ENCODE measurements around the gene OR2S2.

The OR2S2 gene

DNA sequence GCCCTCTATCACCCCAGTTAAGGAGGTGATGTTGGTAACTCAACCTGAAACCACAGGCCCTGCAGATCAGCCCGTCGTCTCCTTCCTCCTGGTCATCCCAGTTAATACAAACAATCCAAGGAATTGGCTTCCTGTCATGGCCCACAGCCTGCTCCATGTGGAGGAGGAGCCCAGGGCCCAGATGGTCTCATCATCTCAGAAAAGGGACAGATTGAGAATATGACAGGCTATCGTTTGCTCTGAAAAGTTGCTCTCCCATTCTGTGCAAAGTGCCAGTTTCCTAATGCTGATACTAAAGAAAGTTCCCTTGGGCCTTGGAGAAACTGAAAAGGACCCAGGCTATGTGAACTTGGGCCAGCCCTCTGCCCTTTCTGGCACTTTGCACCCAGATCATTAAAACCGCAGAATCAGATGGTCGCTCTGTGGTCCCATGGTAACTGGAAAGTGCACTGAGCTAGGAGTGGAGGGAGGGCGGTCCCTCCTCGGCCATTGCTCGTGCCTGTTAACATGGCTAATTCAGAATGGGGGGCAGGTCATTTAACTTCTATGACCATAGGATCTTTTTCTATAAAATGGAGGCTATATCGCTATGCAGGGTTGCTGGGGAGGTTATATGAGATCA, 49.3 kb downstream of the OR2S2 start:
- in situ Hi-C loops (cut with HindIII; ENCODE audit: low pct_ligation_motif_present, low sequenced_read_pairs): no loop called here
- peak overlapping the region; percentile 71 for H3K27ac ChIP-seq
- H3K36me3 ChIP-seq (replicated peaks): no peaks in the 10 kb centered on the region
- TF ChIP-seq, protein P1, sequence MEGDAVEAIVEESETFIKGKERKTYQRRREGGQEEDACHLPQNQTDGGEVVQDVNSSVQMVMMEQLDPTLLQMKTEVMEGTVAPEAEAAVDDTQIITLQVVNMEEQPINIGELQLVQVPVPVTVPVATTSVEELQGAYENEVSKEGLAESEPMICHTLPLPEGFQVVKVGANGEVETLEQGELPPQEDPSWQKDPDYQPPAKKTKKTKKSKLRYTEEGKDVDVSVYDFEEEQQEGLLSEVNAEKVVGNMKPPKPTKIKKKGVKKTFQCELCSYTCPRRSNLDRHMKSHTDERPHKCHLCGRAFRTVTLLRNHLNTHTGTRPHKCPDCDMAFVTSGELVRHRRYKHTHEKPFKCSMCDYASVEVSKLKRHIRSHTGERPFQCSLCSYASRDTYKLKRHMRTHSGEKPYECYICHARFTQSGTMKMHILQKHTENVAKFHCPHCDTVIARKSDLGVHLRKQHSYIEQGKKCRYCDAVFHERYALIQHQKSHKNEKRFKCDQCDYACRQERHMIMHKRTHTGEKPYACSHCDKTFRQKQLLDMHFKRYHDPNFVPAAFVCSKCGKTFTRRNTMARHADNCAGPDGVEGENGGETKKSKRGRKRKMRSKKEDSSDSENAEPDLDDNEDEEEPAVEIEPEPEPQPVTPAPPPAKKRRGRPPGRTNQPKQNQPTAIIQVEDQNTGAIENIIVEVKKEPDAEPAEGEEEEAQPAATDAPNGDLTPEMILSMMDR (IDR thresholded peaks at IDR 0.05; ENCODE audit: low read depth, low read length, missing control alignments): no peak
- H3K4me3 ChIP-seq (ENCODE audit: low read depth, low read length): no peak overlapping the region
- H3K27me3 ChIP-seq (replicated peaks): no peaks in the 10 kb centered on the region
- no peak for DNase-seq

DNA sequence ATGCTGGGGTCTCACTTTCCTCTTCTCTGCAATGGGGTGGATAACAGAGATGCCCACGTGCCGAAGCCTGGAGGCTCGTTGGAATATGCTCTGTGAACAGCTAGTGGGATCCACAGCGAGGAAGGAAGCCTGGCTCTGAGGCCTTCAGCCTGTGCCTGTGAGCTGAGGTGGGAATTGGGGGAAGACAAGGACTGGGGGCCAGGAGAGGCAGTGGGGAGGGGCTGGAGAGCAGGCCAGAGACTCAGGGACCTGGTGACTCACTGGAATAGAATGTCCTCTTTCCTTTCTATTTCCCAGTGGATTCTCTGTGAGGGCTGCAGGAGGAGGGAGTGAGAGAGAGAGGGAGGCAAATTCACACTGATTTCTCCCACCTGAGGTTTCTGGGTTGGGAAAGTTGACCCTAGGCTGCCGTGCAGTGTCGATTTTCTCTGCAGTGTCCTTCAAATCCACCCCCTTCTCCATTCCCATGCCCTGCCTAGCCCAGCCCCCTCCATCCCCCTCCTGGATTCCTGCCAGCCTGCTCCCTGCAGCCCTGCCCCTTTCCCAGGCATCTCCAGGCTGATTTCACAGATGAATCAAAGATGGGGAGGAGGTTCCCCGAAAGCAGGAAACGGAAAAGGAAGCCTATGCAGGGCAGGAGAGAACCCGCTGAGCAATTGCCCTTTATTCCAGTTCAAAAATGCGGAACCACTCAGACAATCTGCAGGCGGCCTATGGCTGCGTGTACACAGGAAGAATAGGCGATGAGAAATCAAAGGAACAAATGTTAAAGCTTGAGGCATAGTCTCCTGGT, 50.0 kb downstream of the OR2S2 start:
- in situ Hi-C loops (cut with HindIII; ENCODE audit: low pct_ligation_motif_present, low sequenced_read_pairs): no loop called here
- TF ChIP-seq, protein P1 (IDR thresholded peaks at IDR 0.05; ENCODE audit: low read depth, low read length, missing control alignments): peak; percentile 12
- peak overlapping the region; percentile 17 for H3K4me3 ChIP-seq (ENCODE audit: low read depth, low read length)
- H3K27ac ChIP-seq: peak overlapping the region; percentile 71
- H3K27me3 ChIP-seq (replicated peaks): no peaks in the 10 kb centered on the region
- DNase-seq: peak; percentile 65
- no peaks in the 10 kb centered on the region for H3K36me3 ChIP-seq (replicated peaks)

Measured in brain microvascular endothelial cell (primary cell).